Calu3 (cell line): ENCODE results near the gene FAM131C. TPM values are rescaled to one million over a fixed set of nuclear protein-coding genes. Genes with fewer than 3 reads are reported as not detected.

Source experiments
- BruUV-seq: library from RNA; stranded (reverse); fragments of 400-500 nt; replicated peaks from 2 replicates; lab custom pipeline; 2021; lab: Mats Ljungman, UMichigan
- CTCF ChIA-PET: fragments of 300-600 bp; sonication (Branson Sonifier 250); formaldehyde crosslinking; loops from one replicate; lab custom pipeline; 2022; ENCODE audit warnings: antibody characterized with exemption; lab: Charles Lee
- DNase-seq: peaks from one replicate; pipeline ENCODE4 v3.0.0; 2022
- H3K27ac Mint-ChIP-seq: one replicate; pipeline ENCODE4 v1.8.0; 2022; ENCODE audit warnings: mixed read lengths; ENCODE audit not compliant: unreplicated experiment
- H3K27me3 Mint-ChIP-seq: one replicate; pipeline ENCODE4 v1.8.0; 2022; ENCODE audit warnings: mixed read lengths; ENCODE audit not compliant: unreplicated experiment
- H3K36me3 Mint-ChIP-seq: one replicate; pipeline ENCODE4 v1.8.0; 2022; ENCODE audit warnings: mild to moderate bottlenecking, moderate library complexity, mixed read lengths; ENCODE audit not compliant: insufficient read depth, unreplicated experiment
- H3K4me1 Mint-ChIP-seq: one replicate; pipeline ENCODE4 v1.8.0; 2022; ENCODE audit warnings: mild to moderate bottlenecking, low read depth, mixed read lengths; ENCODE audit not compliant: unreplicated experiment
- H3K4me3 Mint-ChIP-seq: one replicate; pipeline ENCODE4 v1.8.0; 2022; ENCODE audit warnings: mild to moderate bottlenecking, low read depth, moderate library complexity, mixed read lengths; ENCODE audit not compliant: unreplicated experiment
- H3K9me3 Mint-ChIP-seq: one replicate; pipeline ENCODE4 v1.8.0; 2022; ENCODE audit warnings: low read depth, mixed read lengths; ENCODE audit not compliant: unreplicated experiment
- intact Hi-C: fragments of 100-400 bp; cut with micrococcal nuclease; formaldehyde crosslinking; loops from one replicate; pipeline ENCODE4 v1.10.0; 2022; ENCODE audit not compliant: unreplicated experiment
- total RNA-seq: library from RNA; stranded (reverse); gene quantifications from 2 replicates; pipeline ENCODE4 v1.2.3, GENCODE V29; 2022
- TF ChIP-seq, protein P1 (sequence below): fragments of 200-600 bp; IDR thresholded peaks from one replicate; pipeline ENCODE4 v1.8.0; 2022; ENCODE audit warnings: antibody characterized with exemption; ENCODE audit not compliant: unreplicated experiment

The FAM131C gene
- total RNA-seq, 1 experiment from 2014 or later, result 0.94 TPM

DNA sequence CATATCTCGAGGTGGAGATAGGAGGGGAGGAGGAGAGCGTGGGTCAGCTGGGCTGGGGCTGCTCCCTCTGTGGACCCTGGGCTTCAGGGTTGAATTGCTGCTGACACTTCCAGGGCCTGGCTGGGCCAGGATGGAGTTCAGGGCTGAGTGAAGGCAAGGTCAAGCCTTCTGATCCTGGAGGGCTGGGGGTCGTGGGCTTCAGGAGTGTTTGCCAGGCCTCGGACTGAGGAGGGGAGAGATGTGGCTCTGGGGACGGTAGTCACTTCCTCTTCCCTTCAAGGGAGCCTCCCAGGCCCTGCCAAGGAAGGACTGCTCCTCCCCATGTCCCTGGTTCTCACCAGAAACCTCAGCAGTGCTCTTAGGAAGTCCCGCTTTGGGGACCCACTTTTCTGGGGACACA is 12.1 kb upstream of the FAM131C start:
- H3K4me3 Mint-ChIP-seq, result no peak overlapping the region

GRCh38 chr1:16083486-16083885 is 10.0 kb upstream of the FAM131C start:
- BruUV-seq, result no TSS peak
- TF ChIP-seq, protein P1, sequence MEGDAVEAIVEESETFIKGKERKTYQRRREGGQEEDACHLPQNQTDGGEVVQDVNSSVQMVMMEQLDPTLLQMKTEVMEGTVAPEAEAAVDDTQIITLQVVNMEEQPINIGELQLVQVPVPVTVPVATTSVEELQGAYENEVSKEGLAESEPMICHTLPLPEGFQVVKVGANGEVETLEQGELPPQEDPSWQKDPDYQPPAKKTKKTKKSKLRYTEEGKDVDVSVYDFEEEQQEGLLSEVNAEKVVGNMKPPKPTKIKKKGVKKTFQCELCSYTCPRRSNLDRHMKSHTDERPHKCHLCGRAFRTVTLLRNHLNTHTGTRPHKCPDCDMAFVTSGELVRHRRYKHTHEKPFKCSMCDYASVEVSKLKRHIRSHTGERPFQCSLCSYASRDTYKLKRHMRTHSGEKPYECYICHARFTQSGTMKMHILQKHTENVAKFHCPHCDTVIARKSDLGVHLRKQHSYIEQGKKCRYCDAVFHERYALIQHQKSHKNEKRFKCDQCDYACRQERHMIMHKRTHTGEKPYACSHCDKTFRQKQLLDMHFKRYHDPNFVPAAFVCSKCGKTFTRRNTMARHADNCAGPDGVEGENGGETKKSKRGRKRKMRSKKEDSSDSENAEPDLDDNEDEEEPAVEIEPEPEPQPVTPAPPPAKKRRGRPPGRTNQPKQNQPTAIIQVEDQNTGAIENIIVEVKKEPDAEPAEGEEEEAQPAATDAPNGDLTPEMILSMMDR, result no peak
- Mint-ChIP-seq H3K9me3 (no peaks in the 10 kb centered on the region), H3K27ac (no peak overlapping the region), H3K4me1 (peaks cover 15% of the 10 kb centered on the region), H3K4me3 (no peak overlapping the region), H3K27me3 (no peaks in the 10 kb centered on the region), H3K36me3 (no peaks in the 10 kb centered on the region)
- CTCF ChIA-PET, result interaction anchor here (0.6 to 1.8 kb wide), 3 partner anchors 16 to 105 kb away, joined by 4 to 7 read pairs (median 6); no protein-coding TSS in a partner anchor
- intact Hi-C loops, result no loop called here
- no peak for DNase-seq

More for the DNA sequence above, 12.1 kb upstream of the FAM131C start:
- CTCF ChIA-PET, result no interaction called here
- no peaks in the 10 kb centered on the region for H3K36me3 Mint-ChIP-seq
- H3K27ac Mint-ChIP-seq, result no peak overlapping the region
- BruUV-seq, result no TSS peak
- no peaks in the 10 kb centered on the region for H3K27me3 Mint-ChIP-seq
- H3K9me3 Mint-ChIP-seq, result no peaks in the 10 kb centered on the region
- TF ChIP-seq, protein P1, result no peak
- intact Hi-C loops, result no loop called here
- peaks cover 18% of the 10 kb centered on the region for H3K4me1 Mint-ChIP-seq
- DNase-seq, result no peak

DNA sequence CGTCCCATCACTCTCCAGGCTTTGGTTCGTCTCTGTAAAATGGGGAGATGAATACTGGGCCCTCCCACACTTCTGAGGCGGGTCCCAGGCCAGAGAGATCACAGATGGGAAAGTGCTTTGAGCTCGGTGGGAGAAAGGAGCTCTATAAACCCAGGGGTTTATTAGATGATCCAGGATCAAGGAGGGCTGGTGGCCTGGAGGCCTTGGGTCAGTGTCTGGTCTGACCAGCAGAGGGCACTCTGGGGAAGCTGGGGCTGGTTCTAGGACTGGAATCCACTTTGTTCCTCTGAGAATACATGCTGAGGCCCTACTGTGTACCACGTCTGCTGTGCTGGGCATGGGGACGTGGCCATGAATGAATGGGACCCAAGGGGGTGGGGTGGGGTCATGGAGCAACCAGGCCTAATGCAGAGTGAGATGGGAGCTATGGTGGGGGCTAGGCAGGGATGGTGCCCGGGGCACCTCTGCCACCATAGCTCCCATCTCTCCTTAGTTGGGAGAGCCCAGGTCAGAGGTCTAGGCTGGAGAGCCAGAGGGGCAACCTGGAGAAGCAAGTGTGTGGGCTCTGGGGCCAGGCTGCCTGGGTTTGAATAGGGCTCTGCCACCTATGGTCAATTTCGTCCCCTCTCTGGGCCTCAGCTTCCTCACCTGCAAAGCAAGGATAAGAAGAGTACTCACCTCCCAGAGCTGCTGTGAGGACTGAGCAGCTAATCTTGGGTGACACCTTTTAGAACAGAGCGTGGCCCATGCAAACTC is 9.0 kb upstream of the FAM131C start:
- intact Hi-C loops, result loop anchor here (1.0 kb wide), 1 partner anchor 105 kb away; no protein-coding TSS in a partner anchor
- Mint-ChIP-seq H3K9me3 (no peaks in the 10 kb centered on the region), H3K27ac (no peak overlapping the region), H3K36me3 (no peaks in the 10 kb centered on the region), H3K27me3 (no peaks in the 10 kb centered on the region), H3K4me1 (peaks cover 15% of the 10 kb centered on the region), H3K4me3 (no peak overlapping the region)
- no TSS peak for BruUV-seq
- CTCF ChIA-PET, result interaction anchor here (1.0 to 1.8 kb wide), 6 partner anchors 35 to 106 kb away, joined by 3 to 7 read pairs (median 4); no protein-coding TSS in a partner anchor
- TF ChIP-seq, protein P1, result peak; percentile 79
- peak; percentile 83 for DNase-seq

GRCh38 chr1:16081636-16082035 is 8.2 kb upstream of the FAM131C start:
- TF ChIP-seq, protein P1, result no peak
- CTCF ChIA-PET, result interaction anchor here (0.5 to 1.8 kb wide), 4 partner anchors 62 to 479 kb away, joined by 4 to 6 read pairs (median 6); no protein-coding TSS in a partner anchor
- Mint-ChIP-seq H3K27me3 (no peaks in the 10 kb centered on the region), H3K27ac (no peak overlapping the region), H3K4me1 (peaks cover 22% of the 10 kb centered on the region), H3K4me3 (no peak overlapping the region), H3K9me3 (no peaks in the 10 kb centered on the region), H3K36me3 (no peaks in the 10 kb centered on the region)
- intact Hi-C loops, result loop anchor here (1.0 kb wide), 1 partner anchor 106 kb away; no protein-coding TSS in a partner anchor
- no peak for DNase-seq
- no TSS peak for BruUV-seq
